Endodermal cell (in vitro differentiated cells): Measurements from ENCODE around the gene NME7. TPM values are rescaled to one million over a fixed set of nuclear protein-coding genes. Genes with fewer than 3 reads are reported as not detected.

Source experiments
- DNase-seq: peaks from one replicate; pipeline ENCODE4 v3.0.0-alpha.2; 2017
- H3K27ac ChIP-seq: 2 replicates; pipeline ENCODE4 v1.5.1; 2013; ENCODE audit warnings: mild to moderate bottlenecking, low read depth, low read length, moderate library complexity
- H3K27me3 ChIP-seq: 2 replicates; pipeline ENCODE4 v1.6.1; 2013; ENCODE audit warnings: mild to moderate bottlenecking, low read length, moderate library complexity; ENCODE audit not compliant: insufficient read depth, control insufficient read depth, poor library complexity, severe bottlenecking
- H3K36me3 ChIP-seq: 2 replicates; pipeline ENCODE4 v1.7.0; 2013; ENCODE audit warnings: mild to moderate bottlenecking, low read length, moderate library complexity; ENCODE audit not compliant: control insufficient read depth, insufficient read depth
- H3K4me1 ChIP-seq: one replicate; pipeline ENCODE4 v1.7.0; 2013; ENCODE audit warnings: low read length; ENCODE audit not compliant: control insufficient read depth, insufficient read depth
- H3K4me3 ChIP-seq: 2 replicates; pipeline ENCODE4 v1.5.1; 2013; ENCODE audit warnings: mild to moderate bottlenecking, low read length, moderate library complexity
- H3K9ac ChIP-seq: 2 replicates; pipeline ENCODE4 v1.6.1; 2013; ENCODE audit warnings: mild to moderate bottlenecking, low read length, moderate library complexity; ENCODE audit not compliant: poor library complexity, severe bottlenecking; ENCODE audit errors: extremely low read depth
- H3K9me3 ChIP-seq: 2 replicates; pipeline ENCODE4 v1.6.1; 2013; ENCODE audit warnings: mild to moderate bottlenecking, low read length, moderate library complexity; ENCODE audit not compliant: control insufficient read depth
- H3K27ac Mint-ChIP-seq: 2 replicates; pipeline ENCODE4 v1.8.0; 2020; ENCODE audit warnings: mixed read lengths
- H3K27me3 Mint-ChIP-seq: 2 replicates; pipeline ENCODE4 v1.8.0; 2021; ENCODE audit warnings: mild to moderate bottlenecking, mixed read lengths; ENCODE audit not compliant: insufficient read depth
- H3K36me3 Mint-ChIP-seq: 2 replicates; pipeline ENCODE4 v1.8.0; 2020; ENCODE audit warnings: low read depth, mixed read lengths
- H3K4me1 Mint-ChIP-seq: 2 replicates; pipeline ENCODE4 v1.8.0; 2020; ENCODE audit warnings: mixed read lengths
- H3K4me3 Mint-ChIP-seq: 2 replicates; pipeline ENCODE4 v1.8.0; 2020; ENCODE audit warnings: mild to moderate bottlenecking, moderate library complexity, mixed read lengths
- H3K9me3 Mint-ChIP-seq: 2 replicates; pipeline ENCODE4 v1.8.0; 2020; ENCODE audit warnings: mild to moderate bottlenecking, mixed read lengths
- CTCF ChIP-seq: fragments of 200-600 bp; sonication (generic); conservative IDR thresholded peaks from 2 replicates; pipeline ENCODE4 v1.5.0; 2021; ENCODE audit warnings: antibody characterized with exemption, mild to moderate bottlenecking
- WGBS, 2 experiments: methylation state at CpG; one replicate each; pipeline versions ENCODE4 v1.1.5 to v1.1.7; 2013; ENCODE audit warnings: missing lambda C conversion rate in 2 of 2, mixed read lengths in 1 of 2; ENCODE audit not compliant: insufficient coverage in 1 of 2, insufficient read length in 1 of 2; 5-methylcytosine and 5-hydroxymethylcytosine counted together
- total RNA-seq, 2 donors: library from RNA; stranded (reverse); fragmentation: NEBNext Ultra II Directional in 1 of 2; extraction: Animal tissue kit (Norgen Biotek cat#: 25700) in 1 of 2; gene quantifications; 2 replicates in 1 of 2; 3 replicates in 1 of 2; pipeline ENCODE4 v1.2.1, GENCODE V29; 2021

The NME7 gene
- total RNA-seq, 2 donors from 2014 or later, result 28.1 to 32.3 TPM

GRCh38 chr1:169240449-169241232 lies 127.0 kb downstream of the NME7 start:
- no peak overlapping the region for H3K27ac Mint-ChIP-seq
- Histone ChIP-seq H3K27ac (no peak overlapping the region), H3K9ac (no peak overlapping the region), H3K4me1 (peaks cover 6% of the 10 kb centered on the region), H3K27me3 (no peaks in the 10 kb centered on the region), H3K9me3 (no peaks in the 10 kb centered on the region), H3K4me3 (peak overlapping the region; percentile 62), H3K36me3 (no peaks in the 10 kb centered on the region)
- no peaks in the 10 kb centered on the region for H3K27me3 Mint-ChIP-seq
- no peak overlapping the region for H3K4me3 Mint-ChIP-seq
- peaks cover 2% of the 10 kb centered on the region for H3K36me3 Mint-ChIP-seq
- TF ChIP-seq CTCF, result no peak
- DNase-seq, result no peak
- no peaks in the 10 kb centered on the region for H3K9me3 Mint-ChIP-seq
- WGBS, 2 experiments, result 81 to 83% methylated on average over 2 to 3 of the region's 3 CpGs
- H3K4me1 Mint-ChIP-seq, result peaks cover 15% of the 10 kb centered on the region

GRCh38 chr1:169236880-169237279 lies 130.7 kb downstream of the NME7 start:
- no peak overlapping the region for H3K27ac Mint-ChIP-seq
- H3K9me3 Mint-ChIP-seq, result no peaks in the 10 kb centered on the region
- no peak for DNase-seq
- Histone ChIP-seq H3K27me3 (no peaks in the 10 kb centered on the region), H3K9me3 (no peaks in the 10 kb centered on the region), H3K4me1 (peaks cover 6% of the 10 kb centered on the region), H3K36me3 (peaks cover 4% of the 10 kb centered on the region), H3K9ac (no peak overlapping the region), H3K4me3 (no peak overlapping the region), H3K27ac (no peak overlapping the region)
- no peaks in the 10 kb centered on the region for H3K27me3 Mint-ChIP-seq
- WGBS, 2 experiments, result 97 to 100% methylated on average over 2 to 4 of the region's 4 CpGs
- H3K4me1 Mint-ChIP-seq, result peaks cover 4% of the 10 kb centered on the region
- no peak overlapping the region for H3K4me3 Mint-ChIP-seq
- no peaks in the 10 kb centered on the region for H3K36me3 Mint-ChIP-seq
- no peak for TF ChIP-seq CTCF

- no peak overlapping the region for H3K27ac Mint-ChIP-seq
- no peaks in the 10 kb centered on the region for H3K9me3 Mint-ChIP-seq
- H3K36me3 ChIP-seq, result peaks cover 4% of the 10 kb centered on the region
- peaks cover 6% of the 10 kb centered on the region for H3K4me1 ChIP-seq
- 80 to 86% methylated on average over 1 of the region's 1 CpG for WGBS, 2 experiments
- H3K27ac ChIP-seq, result no peak overlapping the region
- no peaks in the 10 kb centered on the region for H3K27me3 ChIP-seq
- H3K36me3 Mint-ChIP-seq, result no peaks in the 10 kb centered on the region
- H3K9me3 ChIP-seq, result no peaks in the 10 kb centered on the region
- DNase-seq, result no peak
- H3K9ac ChIP-seq, result no peak overlapping the region
- H3K4me1 Mint-ChIP-seq, result peaks cover 3% of the 10 kb centered on the region
- no peak for TF ChIP-seq CTCF
- no peak overlapping the region for H3K4me3 Mint-ChIP-seq
- no peak overlapping the region for H3K4me3 ChIP-seq
- H3K27me3 Mint-ChIP-seq, result no peaks in the 10 kb centered on the region
Observed at GRCh38 chr1:169236143-169236542, 131.5 kb downstream of the NME7 start.
